Neural cell (in vitro differentiated cells): ENCODE results near the gene NHLH1. TPM values are rescaled to one million over a fixed set of nuclear protein-coding genes. Genes with fewer than 3 reads are reported as not detected.

Experiments
- H2AFZ ChIP-seq: fragments of 200-600, 300-800 bp; sonication (generic), shearing (Covaris generic); 2 replicates; pipeline ENCODE4 v1.6.0; 2014; ENCODE audit warnings: low read depth, mild to moderate bottlenecking, antibody characterized with exemption, low read length, moderate library complexity
- H3F3A ChIP-seq: fragments of 200-600 bp; shearing (Covaris generic); 2 replicates; pipeline ENCODE4 v1.6.1; 2016; ENCODE audit warnings: mild to moderate bottlenecking, moderate library complexity, mixed read lengths, antibody characterized with exemption, low read length; ENCODE audit not compliant: insufficient read depth, poor library complexity, severe bottlenecking
- H3K27ac ChIP-seq: fragments of 200-600, 300-800 bp; sonication (generic), shearing (Covaris generic); 2 replicates; pipeline ENCODE4 v1.5.1; 2014; ENCODE audit warnings: mild to moderate bottlenecking, low read length, moderate library complexity
- H3K27me3 ChIP-seq: fragments of 300-800, 200-600 bp; sonication (generic), shearing (Covaris generic); 2 replicates; pipeline ENCODE4 v1.6.0; 2014; ENCODE audit warnings: mild to moderate bottlenecking, low read depth, low read length, moderate library complexity; ENCODE audit not compliant: insufficient read depth
- H3K36me3 ChIP-seq: fragments of 300-800, 200-600 bp; sonication (generic), shearing (Covaris generic); 2 replicates; pipeline ENCODE4 v1.5.1; 2014; ENCODE audit warnings: mild to moderate bottlenecking, antibody characterized with exemption, low read length, moderate library complexity; ENCODE audit not compliant: insufficient read depth
- H3K4me2 ChIP-seq: fragments of 300-800, 200-600 bp; sonication (generic), shearing (Covaris generic); 2 replicates; pipeline ENCODE4 v1.6.0; 2014; ENCODE audit warnings: mild to moderate bottlenecking, low read length
- H3K4me3 ChIP-seq: fragments of 300-800, 200-600 bp; sonication (generic), shearing (Covaris generic); 2 replicates; pipeline ENCODE4 v1.5.1; 2014; ENCODE audit warnings: mild to moderate bottlenecking, low read length, moderate library complexity
- H3K79me2 ChIP-seq: fragments of 200-600 bp; shearing (Covaris generic); replicated peaks from 2 replicates; pipeline ENCODE4 v1.6.0; 2014; ENCODE audit warnings: mild to moderate bottlenecking, low read length, moderate library complexity; ENCODE audit not compliant: insufficient read depth
- H3K9ac ChIP-seq: fragments of 300-800, 200-600 bp; sonication (generic), shearing (Covaris generic); 2 replicates; pipeline ENCODE4 v1.6.1; 2016; ENCODE audit warnings: mild to moderate bottlenecking, low read length, mixed read lengths
- H3K9me2 ChIP-seq: fragments of 200-600 bp; shearing (Covaris generic); 2 replicates; pipeline ENCODE4 v1.6.1; 2016; ENCODE audit warnings: mild to moderate bottlenecking, low read length, mixed read lengths; ENCODE audit not compliant: insufficient read depth
- H3K9me3 ChIP-seq: fragments of 200-600, 300-800 bp; sonication (generic), shearing (Covaris generic); 2 replicates; pipeline ENCODE4 v1.6.1; 2016; ENCODE audit warnings: mild to moderate bottlenecking, mixed run types, low read length, moderate library complexity, mixed read lengths
- H4K20me1 ChIP-seq: fragments of 200-600 bp; shearing (Covaris generic); 2 replicates; pipeline ENCODE4 v1.6.1; 2016; ENCODE audit warnings: mild to moderate bottlenecking, mixed run types; ENCODE audit not compliant: insufficient read depth
- CTCF ChIP-seq: fragments of 450-650 bp; IDR thresholded peaks from 2 replicates; pipeline ENCODE4 v1.5.1; 2014; ENCODE audit warnings: antibody characterized with exemption, mild to moderate bottlenecking, moderate library complexity; ENCODE audit not compliant: poor library complexity, severe bottlenecking
- EP300 ChIP-seq: fragments of 450-650 bp; conservative IDR thresholded peaks from 2 replicates; pipeline ENCODE4 v1.6.1; 2014; ENCODE audit warnings: antibody characterized with exemption, mild to moderate bottlenecking, moderate library complexity; ENCODE audit not compliant: poor library complexity, severe bottlenecking
- EZH2 ChIP-seq: fragments of 200-600, 300-800 bp; shearing (Covaris generic), sonication (generic); IDR thresholded peaks from 2 replicates; pipeline ENCODE4 v1.6.1; 2014; ENCODE audit warnings: antibody characterized with exemption, low read length, borderline replicate concordance, mild to moderate bottlenecking; ENCODE audit not compliant: insufficient read depth, poor library complexity, severe bottlenecking
- MXI1 ChIP-seq: fragments of 450-650 bp; conservative IDR thresholded peaks from 2 replicates; pipeline ENCODE4 v1.6.1; 2014; ENCODE audit warnings: antibody characterized with exemption, mild to moderate bottlenecking; ENCODE audit not compliant: poor library complexity, severe bottlenecking
- POLR2AphosphoS5 ChIP-seq: IDR thresholded peaks from 2 replicates; pipeline ENCODE4 v1.6.1; 2012
- RAD21 ChIP-seq: fragments of 450-650 bp; conservative IDR thresholded peaks from 2 replicates; pipeline ENCODE4 v1.6.1; 2014; ENCODE audit warnings: antibody characterized with exemption, mild to moderate bottlenecking, moderate library complexity
- REST ChIP-seq: IDR thresholded peaks from 2 replicates; pipeline ENCODE4 v1.6.1; 2012; ENCODE audit warnings: borderline replicate concordance
- SMC3 ChIP-seq: fragments of 450-650 bp; conservative IDR thresholded peaks from 2 replicates; pipeline ENCODE4 v1.6.1; 2014; ENCODE audit warnings: antibody characterized with exemption, mild to moderate bottlenecking, moderate library complexity; ENCODE audit not compliant: poor library complexity
- TAF1 ChIP-seq: IDR thresholded peaks from 2 replicates; pipeline ENCODE4 v1.6.1; 2012; ENCODE audit warnings: low read depth
- polyA plus RNA-seq: library from polyadenylated mRNA; depleted of rRNA; stranded (reverse); fragments of >200 nt; gene quantifications from 2 replicates; pipeline ENCODE4 v1.2.3, GENCODE V29; 2014

The NHLH1 gene
- polyA plus RNA-seq, 1 donor from 2014 or later: 0.11 TPM

- Histone ChIP-seq H4K20me1 (peaks cover under 1% of the 10 kb centered on the region), H3K9ac (peak within 1 kb of the TSS; percentile 97), H3K36me3 (no peaks in the 10 kb centered on the region), H3K9me3 (no peaks in the 10 kb centered on the region), H3K9me2 (no peaks in the 10 kb centered on the region), H3K4me2 (peak within 1 kb of the TSS; percentile 98), H2AFZ (peak within 1 kb of the TSS; percentile 99), H3K4me3 (peak within 1 kb of the TSS; percentile 75), H3K27me3 (no peaks in the 10 kb centered on the region), H3K27ac (peak within 1 kb of the TSS; percentile 92), H3F3A (no peaks in the 10 kb centered on the region), H3K79me2 (peaks cover 53% of the 10 kb centered on the region)
- TF ChIP-seq SMC3 (no peak), MXI1 (no peak), TAF1 (peak; percentile 45), CTCF (no peak), REST (peak; percentile 82), RAD21 (no peak), POLR2AphosphoS5 (peak; percentile 92), EZH2 (no peak), EP300 (peak; percentile 100)
These were observed 33.4 kb downstream of the NHLH1 start, which contains the start of gene VANGL2 for GRCh38 chr1:160400223-160400645. Gene VANGL2, plus strand, starts transcription at chr1:160400564. Its CDS starts 15,274 bp downstream, at chr1:160415838.

- peaks cover 2% of the 10 kb centered on the region for H4K20me1 ChIP-seq
- H3K9me3 ChIP-seq: no peaks in the 10 kb centered on the region
- H2AFZ ChIP-seq: peak overlapping the region; percentile 92
- H3K9me2 ChIP-seq: no peaks in the 10 kb centered on the region
- TF ChIP-seq POLR2AphosphoS5 (peak; percentile 8), TAF1 (peak; percentile 50), SMC3 (no peak), REST (peak; percentile 40)
- peak overlapping the region; percentile 75 for H3K4me3 ChIP-seq
- H3K79me2 ChIP-seq: peaks cover 59% of the 10 kb centered on the region
- H3K4me2 ChIP-seq: peak overlapping the region; percentile 97
- H3K27ac ChIP-seq: peak overlapping the region; percentile 90
- H3K36me3 ChIP-seq: no peaks in the 10 kb centered on the region
- no peaks in the 10 kb centered on the region for H3K27me3 ChIP-seq
- H3K9ac ChIP-seq: peak overlapping the region; percentile 97
- H3F3A ChIP-seq: no peaks in the 10 kb centered on the region
These were observed 34.0 kb downstream of the NHLH1 start for GRCh38 chr1:160400646-160401486.
